AG09319 (cell line): ENCODE results near the gene PCDHGA1.

Source experiments
- DNase-seq: peaks from one replicate; pipeline ENCODE4 v3.0.0-alpha.2; 2010; ENCODE audit warnings: low read depth; ENCODE audit errors: extremely low read depth
- TF ChIP-seq, protein P1 (sequence below): IDR thresholded peaks from 2 replicates; pipeline ENCODE4 v1.5.1; 2011; ENCODE audit warnings: low read depth, mild to moderate bottlenecking, inconsistent platforms, low read length, moderate library complexity

Gene PCDHGA1

GRCh38 chr5:141501761-141502160 is 171.4 kb downstream of the PCDHGA1 start:
- TF ChIP-seq, protein P1, sequence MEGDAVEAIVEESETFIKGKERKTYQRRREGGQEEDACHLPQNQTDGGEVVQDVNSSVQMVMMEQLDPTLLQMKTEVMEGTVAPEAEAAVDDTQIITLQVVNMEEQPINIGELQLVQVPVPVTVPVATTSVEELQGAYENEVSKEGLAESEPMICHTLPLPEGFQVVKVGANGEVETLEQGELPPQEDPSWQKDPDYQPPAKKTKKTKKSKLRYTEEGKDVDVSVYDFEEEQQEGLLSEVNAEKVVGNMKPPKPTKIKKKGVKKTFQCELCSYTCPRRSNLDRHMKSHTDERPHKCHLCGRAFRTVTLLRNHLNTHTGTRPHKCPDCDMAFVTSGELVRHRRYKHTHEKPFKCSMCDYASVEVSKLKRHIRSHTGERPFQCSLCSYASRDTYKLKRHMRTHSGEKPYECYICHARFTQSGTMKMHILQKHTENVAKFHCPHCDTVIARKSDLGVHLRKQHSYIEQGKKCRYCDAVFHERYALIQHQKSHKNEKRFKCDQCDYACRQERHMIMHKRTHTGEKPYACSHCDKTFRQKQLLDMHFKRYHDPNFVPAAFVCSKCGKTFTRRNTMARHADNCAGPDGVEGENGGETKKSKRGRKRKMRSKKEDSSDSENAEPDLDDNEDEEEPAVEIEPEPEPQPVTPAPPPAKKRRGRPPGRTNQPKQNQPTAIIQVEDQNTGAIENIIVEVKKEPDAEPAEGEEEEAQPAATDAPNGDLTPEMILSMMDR: no peak
- no peak for DNase-seq

- TF ChIP-seq, protein P1: no peak
- DNase-seq: no peak
These were observed 173.4 kb downstream of the PCDHGA1 start for GRCh38 chr5:141503681-141504080.

DNA sequence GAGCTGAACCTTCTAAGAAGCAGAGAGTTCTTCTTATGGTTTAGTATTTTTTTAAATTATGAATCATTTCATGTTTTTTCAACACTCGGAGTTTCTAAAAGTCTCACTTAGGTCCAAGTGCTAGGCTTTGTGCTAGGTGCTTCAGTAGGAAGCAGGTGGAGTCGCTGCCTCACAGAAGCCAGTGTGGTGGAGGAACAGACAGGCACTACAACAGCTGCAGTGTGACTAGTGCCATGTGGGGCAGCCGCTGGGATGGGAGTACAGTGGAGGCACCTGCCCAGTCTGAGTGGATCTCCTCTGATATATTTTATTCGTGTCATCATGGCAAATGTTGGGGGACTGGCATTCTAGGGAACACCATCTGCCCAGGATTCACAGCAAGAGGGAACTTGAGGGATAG is 173.9 kb downstream of the PCDHGA1 start:
- no peak for DNase-seq
- TF ChIP-seq, protein P1: no peak

- no peak for DNase-seq
- TF ChIP-seq, protein P1: no peak
These were observed 176.3 kb downstream of the PCDHGA1 start for GRCh38 chr5:141506381-141507155.

- TF ChIP-seq, protein P1: no peak
- peak; percentile 86 for DNase-seq
These were observed 177.2 kb downstream of the PCDHGA1 start for GRCh38 chr5:141507387-141508091.

DNA sequence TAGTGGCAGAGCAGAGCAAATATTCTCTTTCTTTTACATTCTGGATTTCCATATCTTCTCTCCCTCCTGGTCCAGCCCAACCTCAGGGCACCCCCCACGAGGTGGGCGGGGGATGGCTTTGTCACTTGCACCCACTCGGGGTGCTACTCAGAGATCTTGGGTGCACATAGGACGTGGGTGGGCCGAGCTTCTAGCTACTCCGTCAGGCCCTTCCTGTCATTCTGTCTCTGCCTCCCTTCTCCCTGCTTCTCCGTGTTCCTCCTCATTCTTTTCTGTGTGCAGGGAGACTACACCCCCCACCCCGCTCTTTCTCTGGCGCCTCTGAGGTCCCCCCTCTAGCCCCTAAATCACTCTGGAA is 178.1 kb downstream of the PCDHGA1 start:
- TF ChIP-seq, protein P1: no peak
- no peak for DNase-seq
